ENCODE results near the gene GPR153.

- TF ChIP-seq, protein P1, sequence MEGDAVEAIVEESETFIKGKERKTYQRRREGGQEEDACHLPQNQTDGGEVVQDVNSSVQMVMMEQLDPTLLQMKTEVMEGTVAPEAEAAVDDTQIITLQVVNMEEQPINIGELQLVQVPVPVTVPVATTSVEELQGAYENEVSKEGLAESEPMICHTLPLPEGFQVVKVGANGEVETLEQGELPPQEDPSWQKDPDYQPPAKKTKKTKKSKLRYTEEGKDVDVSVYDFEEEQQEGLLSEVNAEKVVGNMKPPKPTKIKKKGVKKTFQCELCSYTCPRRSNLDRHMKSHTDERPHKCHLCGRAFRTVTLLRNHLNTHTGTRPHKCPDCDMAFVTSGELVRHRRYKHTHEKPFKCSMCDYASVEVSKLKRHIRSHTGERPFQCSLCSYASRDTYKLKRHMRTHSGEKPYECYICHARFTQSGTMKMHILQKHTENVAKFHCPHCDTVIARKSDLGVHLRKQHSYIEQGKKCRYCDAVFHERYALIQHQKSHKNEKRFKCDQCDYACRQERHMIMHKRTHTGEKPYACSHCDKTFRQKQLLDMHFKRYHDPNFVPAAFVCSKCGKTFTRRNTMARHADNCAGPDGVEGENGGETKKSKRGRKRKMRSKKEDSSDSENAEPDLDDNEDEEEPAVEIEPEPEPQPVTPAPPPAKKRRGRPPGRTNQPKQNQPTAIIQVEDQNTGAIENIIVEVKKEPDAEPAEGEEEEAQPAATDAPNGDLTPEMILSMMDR (IDR thresholded peaks at IDR 0.05; ENCODE audit: control extremely low read depth in 1 of 3, insufficient read depth in 1 of 3, low read depth in 1 of 3, low read length in 3 of 3): no peak
- TF ChIP-seq POLR2A (IDR thresholded peaks at IDR 0.05; ENCODE audit: control extremely low read depth in 1 of 2, low read depth in 2 of 2, low read length in 2 of 2): no peak
- TF ChIP-seq TEAD4 (IDR thresholded peaks at IDR 0.05; ENCODE audit: low read depth, low read length): no peak
- TF ChIP-seq, protein P2, sequence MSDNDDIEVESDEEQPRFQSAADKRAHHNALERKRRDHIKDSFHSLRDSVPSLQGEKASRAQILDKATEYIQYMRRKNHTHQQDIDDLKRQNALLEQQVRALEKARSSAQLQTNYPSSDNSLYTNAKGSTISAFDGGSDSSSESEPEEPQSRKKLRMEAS (IDR thresholded peaks at IDR 0.05): no peak
- TF ChIP-seq CHD1 (IDR thresholded peaks at IDR 0.05; ENCODE audit: low read depth, low read length): no peak
- TF ChIP-seq EZH2 (IDR thresholded peaks at IDR 0.05; ENCODE audit: low read depth, low read length, severe bottlenecking): no peak
These were observed 6.2 kb downstream of the GPR153 start for GRCh38 chr1:6254691-6255090.

Measured in H1 (cell line).